ENCODE data around the gene ASCL4. TPM values are rescaled to one million over a fixed set of nuclear protein-coding genes. Genes with fewer than 3 reads are reported as not detected.

The ASCL4 gene
- polyA plus RNA-seq, 2 donors: 0.04 TPM; not detected in 1

DNA sequence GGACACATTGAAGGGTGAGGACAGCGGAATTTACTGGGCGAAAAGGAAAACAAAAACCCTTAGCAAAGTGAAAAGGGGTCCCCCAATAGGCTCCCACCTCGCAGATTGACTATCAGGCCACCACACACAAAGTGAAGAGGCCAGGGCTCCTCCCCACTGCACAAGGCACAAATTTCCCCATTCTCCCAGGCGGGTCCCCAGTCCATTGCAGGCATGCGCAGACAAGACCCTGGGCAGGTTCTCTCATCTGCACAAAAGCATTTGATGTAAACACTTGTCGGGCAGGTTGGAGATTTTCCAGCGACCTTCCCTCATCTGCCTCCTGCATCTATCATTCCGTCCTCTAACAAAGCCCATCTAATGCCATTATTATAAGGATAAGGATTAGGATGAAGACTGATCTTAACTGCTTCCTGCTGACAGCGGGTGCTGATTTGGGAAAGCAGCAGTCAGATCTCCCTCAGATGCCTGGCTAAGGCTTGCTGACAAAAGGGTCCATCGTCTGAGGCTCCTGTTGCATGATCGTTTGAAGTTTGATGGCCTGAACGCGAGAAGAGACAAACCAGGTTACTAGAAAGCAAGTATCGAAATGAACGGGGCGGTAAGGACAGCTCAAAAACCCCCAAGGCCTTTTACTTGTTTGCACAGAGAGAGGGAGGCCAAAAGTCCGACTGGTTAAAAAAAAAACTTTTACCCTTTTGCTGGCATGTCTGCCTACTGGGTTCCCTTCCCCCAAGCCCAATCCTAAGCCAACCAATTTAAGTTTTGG, 14.4 kb downstream of the ASCL4 start:
- Histone ChIP-seq H3K27me3 (ENCODE audit: control insufficient read depth in 1 of 2, insufficient read depth in 2 of 2, low read length in 2 of 2) (no peaks in the 10 kb centered on the region), H3K36me3 (ENCODE audit: control insufficient read depth in 2 of 2, insufficient read depth in 2 of 2, low read length in 1 of 2) (no peaks in the 10 kb centered on the region), H3K4me1 (ENCODE audit: control insufficient read depth in 2 of 2, insufficient read depth in 2 of 2, low read length in 1 of 2) (no peaks in the 10 kb centered on the region), H3K27ac (ENCODE audit: low read depth in 2 of 2, low read length in 1 of 2) (no peak overlapping the region), H3K9me3 (ENCODE audit: control insufficient read depth in 2 of 2, insufficient read depth in 1 of 2, low read depth in 1 of 2, low read length in 1 of 2) (no peaks in the 10 kb centered on the region), H3K4me3 (ENCODE audit: low read depth in 1 of 2, low read length in 2 of 2) (no peak overlapping the region)
- 52 to 59% methylated on average over 17 of the region's 17 CpGs for WGBS, 2 donors

DNA sequence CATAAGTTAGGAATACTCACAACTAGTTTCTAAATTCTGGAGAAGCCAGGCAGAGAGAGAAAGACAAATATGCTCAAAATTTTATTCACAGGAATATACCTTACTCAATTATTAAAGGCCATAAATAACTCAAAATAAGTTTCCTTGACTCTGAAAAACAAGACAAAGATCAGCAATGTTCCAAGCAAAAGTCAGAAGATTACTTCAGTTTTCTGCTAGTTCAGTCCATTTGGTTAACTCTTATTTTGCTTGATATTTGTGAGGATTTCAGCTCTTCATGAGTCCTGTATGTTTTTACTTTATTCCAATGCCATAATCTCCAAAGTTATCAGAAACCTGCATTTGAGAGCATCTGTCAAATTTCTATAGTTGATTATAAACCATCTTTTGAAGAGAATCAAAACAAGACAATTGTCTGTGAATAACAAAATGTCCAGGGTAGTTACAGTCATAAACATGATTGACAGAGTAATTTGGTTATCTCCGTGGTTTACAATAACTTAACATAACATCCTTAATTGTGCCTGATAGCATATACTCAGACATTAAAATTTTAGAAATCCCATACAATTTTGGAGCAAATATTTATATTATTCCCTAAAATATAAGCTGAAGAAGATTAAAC, 17.1 kb downstream of the ASCL4 start:
- Histone ChIP-seq H3K4me3 (ENCODE audit: low read depth in 1 of 2, low read length in 2 of 2) (no peak overlapping the region), H3K27me3 (ENCODE audit: control insufficient read depth in 1 of 2, insufficient read depth in 2 of 2, low read length in 2 of 2) (peaks cover 0 to 3% of the 10 kb centered on the region in 2 donors), H3K4me1 (ENCODE audit: control insufficient read depth in 2 of 2, insufficient read depth in 2 of 2, low read length in 1 of 2) (no peaks in the 10 kb centered on the region), H3K9me3 (ENCODE audit: control insufficient read depth in 2 of 2, insufficient read depth in 1 of 2, low read depth in 1 of 2, low read length in 1 of 2) (no peaks in the 10 kb centered on the region), H3K36me3 (ENCODE audit: control insufficient read depth in 2 of 2, insufficient read depth in 2 of 2, low read length in 1 of 2) (no peaks in the 10 kb centered on the region), H3K27ac (ENCODE audit: low read depth in 2 of 2, low read length in 1 of 2) (no peak overlapping the region)
- WGBS, 2 donors: 73 to 75% methylated on average over 1 of the region's 1 CpG

DNA sequence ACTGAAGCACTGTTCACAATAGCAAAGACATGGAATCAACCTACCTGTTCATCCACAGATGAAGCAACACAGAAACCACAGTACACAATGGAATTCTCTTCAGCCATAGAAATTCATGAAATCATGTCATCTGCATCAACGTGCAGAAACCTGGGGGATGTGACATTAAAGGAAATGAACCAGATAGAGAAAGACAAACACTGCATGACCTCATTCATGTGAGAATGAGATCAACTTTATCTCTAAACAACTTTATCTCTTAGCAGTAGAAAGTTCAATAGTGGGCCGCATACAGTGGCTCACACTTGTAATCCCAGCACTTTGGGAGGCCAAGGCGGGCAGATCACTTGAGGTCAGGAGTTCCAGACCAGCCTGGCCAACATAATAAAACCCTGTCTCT, 19.9 kb downstream of the ASCL4 start:
- Histone ChIP-seq H3K27ac (ENCODE audit: low read depth in 2 of 2, low read length in 1 of 2) (no peak overlapping the region), H3K9me3 (ENCODE audit: control insufficient read depth in 2 of 2, insufficient read depth in 1 of 2, low read depth in 1 of 2, low read length in 1 of 2) (no peaks in the 10 kb centered on the region), H3K4me3 (ENCODE audit: low read depth in 1 of 2, low read length in 2 of 2) (no peak overlapping the region), H3K4me1 (ENCODE audit: control insufficient read depth in 2 of 2, insufficient read depth in 2 of 2, low read length in 1 of 2) (no peaks in the 10 kb centered on the region), H3K36me3 (ENCODE audit: control insufficient read depth in 2 of 2, insufficient read depth in 2 of 2, low read length in 1 of 2) (no peaks in the 10 kb centered on the region), H3K27me3 (ENCODE audit: control insufficient read depth in 1 of 2, insufficient read depth in 2 of 2, low read length in 2 of 2) (peaks cover 0 to 3% of the 10 kb centered on the region in 2 donors)
- WGBS, 2 donors: 64 to 72% methylated on average over 3 of the region's 3 CpGs

DNA sequence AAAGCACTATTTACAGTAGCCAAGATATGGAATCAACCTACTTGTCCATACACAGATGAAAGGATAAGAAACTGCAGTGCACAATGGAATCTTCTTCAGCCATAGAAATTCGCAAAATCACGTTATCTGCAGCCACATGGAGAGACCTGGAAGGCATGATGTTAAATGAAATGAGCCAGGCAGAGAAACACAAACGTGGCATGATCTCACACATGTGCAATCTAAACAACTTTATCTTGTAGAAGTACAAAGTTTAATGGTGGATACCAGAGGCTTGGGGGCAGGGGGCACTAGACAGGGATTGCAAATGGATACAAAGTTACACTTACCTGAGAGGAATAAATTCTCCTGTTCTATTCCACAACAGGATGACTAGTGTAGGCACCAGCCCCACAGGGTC, 24.1 kb downstream of the ASCL4 start:
- H3K4me1 ChIP-seq (ENCODE audit: control insufficient read depth in 2 of 2, insufficient read depth in 2 of 2, low read length in 1 of 2): no peaks in the 10 kb centered on the region
- H3K36me3 ChIP-seq (ENCODE audit: control insufficient read depth in 2 of 2, insufficient read depth in 2 of 2, low read length in 1 of 2): no peaks in the 10 kb centered on the region
- H3K27ac ChIP-seq (ENCODE audit: low read depth in 2 of 2, low read length in 1 of 2): no peak overlapping the region
- H3K9me3 ChIP-seq (ENCODE audit: control insufficient read depth in 2 of 2, insufficient read depth in 1 of 2, low read depth in 1 of 2, low read length in 1 of 2): no peaks in the 10 kb centered on the region
- no peak overlapping the region for H3K4me3 ChIP-seq (ENCODE audit: low read depth in 1 of 2, low read length in 2 of 2)
- peaks cover 0 to 3% of the 10 kb centered on the region in 2 donors for H3K27me3 ChIP-seq (ENCODE audit: control insufficient read depth in 1 of 2, insufficient read depth in 2 of 2, low read length in 2 of 2)
- WGBS, 2 donors: 63 to 71% methylated on average over 3 of the region's 3 CpGs

DNA sequence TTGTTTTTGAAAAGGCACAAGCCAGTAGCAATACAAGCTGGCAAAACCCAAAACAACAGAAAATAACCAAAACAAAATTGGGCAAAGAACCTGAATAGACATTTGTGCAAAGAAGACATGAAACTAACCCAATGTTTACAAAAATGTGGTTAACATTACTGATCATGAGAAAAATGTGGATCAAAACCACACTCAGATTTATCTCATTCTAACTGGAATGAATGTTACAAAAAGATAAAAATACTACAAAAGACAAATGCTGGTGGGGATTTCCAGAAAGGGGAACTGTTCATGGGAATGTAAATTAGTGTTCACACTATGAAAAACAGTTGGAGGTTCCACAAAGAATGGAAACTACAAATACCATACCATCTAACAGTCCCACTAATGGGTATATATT, 26.6 kb downstream of the ASCL4 start:
- H3K4me1 ChIP-seq (ENCODE audit: control insufficient read depth in 2 of 2, insufficient read depth in 2 of 2, low read length in 1 of 2): no peaks in the 10 kb centered on the region

DNA sequence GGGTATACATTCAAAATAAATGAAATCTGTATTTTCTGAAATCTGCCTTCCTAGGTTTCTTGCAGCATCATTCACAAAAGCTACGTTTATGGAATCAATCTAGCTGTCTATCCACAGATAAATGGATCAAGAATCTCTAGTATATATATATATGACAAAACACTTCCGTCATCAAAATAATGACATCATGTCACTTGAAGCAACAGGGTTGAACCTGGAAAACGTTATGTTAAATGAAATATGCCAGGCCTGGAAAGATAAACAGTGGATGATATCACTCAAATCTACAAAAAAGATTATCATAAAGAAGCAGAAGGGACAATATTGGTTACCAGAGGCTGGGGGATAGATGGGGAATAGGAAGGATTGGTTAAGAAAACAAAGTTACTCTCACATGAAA, 28.6 kb downstream of the ASCL4 start:
- H3K4me1 ChIP-seq (ENCODE audit: control insufficient read depth in 2 of 2, insufficient read depth in 2 of 2, low read length in 1 of 2): no peaks in the 10 kb centered on the region
- WGBS, 2 donors: 28 to 49% methylated on average over 3 of the region's 3 CpGs
- H3K36me3 ChIP-seq (ENCODE audit: control insufficient read depth in 2 of 2, insufficient read depth in 2 of 2, low read length in 1 of 2): no peaks in the 10 kb centered on the region
- H3K4me3 ChIP-seq (ENCODE audit: low read depth in 1 of 2, low read length in 2 of 2): no peak overlapping the region
- no peaks in the 10 kb centered on the region for H3K27me3 ChIP-seq (ENCODE audit: control insufficient read depth in 1 of 2, insufficient read depth in 2 of 2, low read length in 2 of 2)
- no peak overlapping the region for H3K27ac ChIP-seq (ENCODE audit: low read depth in 2 of 2, low read length in 1 of 2)
- H3K9me3 ChIP-seq (ENCODE audit: control insufficient read depth in 2 of 2, insufficient read depth in 1 of 2, low read depth in 1 of 2, low read length in 1 of 2): no peaks in the 10 kb centered on the region

More for the DNA sequence above, 26.6 kb downstream of the ASCL4 start:
- H3K9me3 ChIP-seq (ENCODE audit: control insufficient read depth in 2 of 2, insufficient read depth in 1 of 2, low read depth in 1 of 2, low read length in 1 of 2): no peaks in the 10 kb centered on the region
- H3K4me3 ChIP-seq (ENCODE audit: low read depth in 1 of 2, low read length in 2 of 2): no peak overlapping the region
- H3K36me3 ChIP-seq (ENCODE audit: control insufficient read depth in 2 of 2, insufficient read depth in 2 of 2, low read length in 1 of 2): no peaks in the 10 kb centered on the region
- H3K27ac ChIP-seq (ENCODE audit: low read depth in 2 of 2, low read length in 1 of 2): no peak overlapping the region
- no peaks in the 10 kb centered on the region for H3K27me3 ChIP-seq (ENCODE audit: control insufficient read depth in 1 of 2, insufficient read depth in 2 of 2, low read length in 2 of 2)

DNA sequence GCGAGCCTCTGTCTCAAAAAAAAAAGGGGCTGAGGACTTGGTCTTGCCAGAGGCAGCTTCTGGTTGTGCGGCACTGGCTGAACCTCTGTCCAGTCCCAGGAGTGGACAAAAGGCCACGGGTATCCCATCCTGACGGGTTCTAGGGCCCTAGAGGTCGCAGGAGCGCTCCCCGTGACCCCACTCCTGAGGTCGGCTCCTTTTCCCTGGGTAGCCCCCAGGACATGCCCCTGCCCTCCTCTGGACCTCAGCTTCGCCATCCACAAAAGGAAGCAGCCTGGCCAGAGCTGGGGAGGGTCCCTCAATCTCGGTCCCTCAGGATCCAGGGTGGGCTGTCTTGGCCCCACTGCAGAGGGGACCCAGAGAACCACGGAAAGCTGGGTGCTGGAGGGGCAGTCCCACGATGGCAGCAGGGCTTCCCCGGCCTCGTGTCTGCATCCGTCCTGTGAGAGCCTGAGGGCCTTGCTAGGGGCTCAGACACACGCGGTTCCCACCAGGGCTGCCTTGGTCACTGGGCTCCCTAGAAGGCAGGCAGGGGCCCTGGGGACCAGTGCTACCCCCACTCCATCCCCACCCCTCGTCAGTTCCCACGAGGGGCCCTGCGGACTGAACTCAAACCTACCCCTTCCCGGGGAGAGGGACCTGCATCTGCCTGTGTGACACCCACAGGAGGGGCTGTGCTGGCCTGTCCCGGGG, 31.1 kb downstream of the ASCL4 start:
- Histone ChIP-seq H3K36me3 (ENCODE audit: control insufficient read depth in 2 of 2, insufficient read depth in 2 of 2, low read length in 1 of 2) (no peaks in the 10 kb centered on the region), H3K4me3 (ENCODE audit: low read depth in 1 of 2, low read length in 2 of 2) (no peak overlapping the region), H3K27ac (ENCODE audit: low read depth in 2 of 2, low read length in 1 of 2) (no peak overlapping the region), H3K4me1 (ENCODE audit: control insufficient read depth in 2 of 2, insufficient read depth in 2 of 2, low read length in 1 of 2) (no peaks in the 10 kb centered on the region), H3K27me3 (ENCODE audit: control insufficient read depth in 1 of 2, insufficient read depth in 2 of 2, low read length in 2 of 2) (no peaks in the 10 kb centered on the region), H3K9me3 (ENCODE audit: control insufficient read depth in 2 of 2, insufficient read depth in 1 of 2, low read depth in 1 of 2, low read length in 1 of 2) (no peaks in the 10 kb centered on the region)
- 80 to 85% methylated on average over 22 of the region's 22 CpGs for WGBS, 2 donors

DNA sequence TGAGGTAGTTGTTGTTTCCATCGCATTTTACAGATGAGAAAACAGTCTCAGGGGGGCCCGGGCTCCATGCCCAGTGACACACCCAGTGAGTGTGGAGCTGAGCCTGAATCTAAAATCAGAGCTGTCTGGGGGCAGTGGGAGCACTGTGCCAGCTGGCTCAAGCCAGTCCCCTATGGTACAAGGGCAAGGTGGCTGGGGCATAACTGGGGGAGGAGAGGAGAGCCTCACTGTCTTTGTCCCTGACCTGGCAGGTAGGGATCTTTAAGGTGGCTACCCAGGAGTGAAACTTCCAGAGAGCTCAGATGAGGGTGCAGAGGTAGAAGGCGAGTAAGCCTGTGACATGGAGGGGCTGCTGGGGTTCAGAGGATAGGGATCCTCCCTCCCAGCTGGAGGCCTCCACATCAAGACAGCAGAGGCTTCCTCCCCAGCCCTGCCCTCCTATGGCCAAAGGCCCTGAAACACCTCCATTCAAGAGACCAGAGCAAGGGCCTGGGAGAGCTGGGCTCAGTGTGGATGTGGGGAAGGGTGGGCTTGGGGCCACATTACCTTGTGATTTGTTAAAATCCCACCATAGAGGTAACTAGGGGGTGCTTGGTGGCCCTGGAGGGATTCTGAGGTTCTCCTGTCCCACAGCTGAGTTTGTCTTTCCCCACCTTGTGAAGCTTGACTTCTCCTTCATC, 33.1 kb downstream of the ASCL4 start:
- Histone ChIP-seq H3K27me3 (ENCODE audit: control insufficient read depth in 1 of 2, insufficient read depth in 2 of 2, low read length in 2 of 2) (no peaks in the 10 kb centered on the region), H3K27ac (ENCODE audit: low read depth in 2 of 2, low read length in 1 of 2) (no peak overlapping the region), H3K4me3 (ENCODE audit: low read depth in 1 of 2, low read length in 2 of 2) (no peak overlapping the region), H3K9me3 (ENCODE audit: control insufficient read depth in 2 of 2, insufficient read depth in 1 of 2, low read depth in 1 of 2, low read length in 1 of 2) (no peaks in the 10 kb centered on the region), H3K36me3 (ENCODE audit: control insufficient read depth in 2 of 2, insufficient read depth in 2 of 2, low read length in 1 of 2) (no peaks in the 10 kb centered on the region), H3K4me1 (ENCODE audit: control insufficient read depth in 2 of 2, insufficient read depth in 2 of 2, low read length in 1 of 2) (no peaks in the 10 kb centered on the region)
- 59 to 74% methylated on average over 3 of the region's 3 CpGs for WGBS, 2 donors

DNA sequence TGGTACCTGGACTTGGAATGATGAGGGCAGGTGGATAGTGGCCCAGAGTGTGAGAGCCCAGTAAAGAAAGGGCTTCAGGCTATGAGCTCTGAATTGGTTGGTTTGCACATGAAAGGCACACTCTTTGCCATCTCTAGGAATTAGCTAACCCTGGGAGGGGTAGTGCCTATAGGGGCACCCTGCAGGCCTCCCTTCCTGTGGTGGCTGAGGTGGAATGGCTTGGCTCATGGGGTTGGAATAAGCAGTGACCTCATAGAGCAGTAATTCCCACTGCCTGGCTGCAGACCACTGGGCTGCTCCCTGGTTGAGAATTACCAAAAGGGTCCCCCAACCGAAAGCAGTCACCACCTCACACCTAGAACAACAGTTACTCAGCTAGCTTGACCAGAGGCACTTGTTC, 42.7 kb downstream of the ASCL4 start:
- H3K9me3 ChIP-seq (ENCODE audit: control insufficient read depth in 2 of 2, insufficient read depth in 1 of 2, low read depth in 1 of 2, low read length in 1 of 2): peaks cover 7 to 14% of the 10 kb centered on the region in 2 donors
- H3K4me1 ChIP-seq (ENCODE audit: control insufficient read depth in 2 of 2, insufficient read depth in 2 of 2, low read length in 1 of 2): peaks cover 0 to 3% of the 10 kb centered on the region in 2 donors
- no peaks in the 10 kb centered on the region for H3K36me3 ChIP-seq (ENCODE audit: control insufficient read depth in 2 of 2, insufficient read depth in 2 of 2, low read length in 1 of 2)
- H3K27me3 ChIP-seq (ENCODE audit: control insufficient read depth in 1 of 2, insufficient read depth in 2 of 2, low read length in 2 of 2): no peaks in the 10 kb centered on the region
- H3K27ac ChIP-seq (ENCODE audit: low read depth in 2 of 2, low read length in 1 of 2): no peak overlapping the region
- H3K4me3 ChIP-seq (ENCODE audit: low read depth in 1 of 2, low read length in 2 of 2): no peak overlapping the region
- 86 to 90% methylated on average over 1 of the region's 1 CpG for WGBS, 2 donors

All from esophagus (tissue), 2 donors.